HepG2 (cell line): ENCODE measurements around the gene ADARB2. TPM values are rescaled to one million over a fixed set of nuclear protein-coding genes. Genes with fewer than 3 reads are reported as not detected.

ENCODE experiments used
- MLXIP ChIP-seq: sonication (generic); formaldehyde crosslinking; IDR thresholded peaks from 2 replicates; pipeline ENCODE4 v1.9.0; 2021; ENCODE audit warnings: missing genetic modification reagents, borderline replicate concordance
- POLR2AphosphoS2 ChIP-seq: IDR thresholded peaks from 2 replicates; pipeline ENCODE4 v1.6.1; 2011; ENCODE audit warnings: low read depth, low read length, improper control_type of control experiment
- POLR2AphosphoS5 ChIP-seq: IDR thresholded peaks from 2 replicates; pipeline ENCODE4 v1.6.1; 2012; ENCODE audit warnings: low read depth, low read length
- ZKSCAN1 ChIP-seq: fragments of 150-350 bp; IDR thresholded peaks from 2 replicates; pipeline ENCODE4 v1.6.1; 2014; ENCODE audit warnings: low read length
- ZNF280D ChIP-seq: sonication (generic); formaldehyde crosslinking; IDR thresholded peaks from 2 replicates; pipeline ENCODE4 v1.5.1; 2020; ENCODE audit warnings: mild to moderate bottlenecking, missing genetic modification reagents
- ZNF383 ChIP-seq: sonication (generic); formaldehyde crosslinking; IDR thresholded peaks from 2 replicates; pipeline ENCODE4 v1.4.0; 2020; ENCODE audit warnings: missing genetic modification reagents, mild to moderate bottlenecking, borderline replicate concordance
- ZNF451 ChIP-seq: sonication (generic); formaldehyde crosslinking; IDR thresholded peaks from 2 replicates; pipeline ENCODE4 v1.5.0; 2020; ENCODE audit warnings: mild to moderate bottlenecking, missing genetic modification reagents
- ZNF512B ChIP-seq: sonication (generic); formaldehyde crosslinking; IDR thresholded peaks from 2 replicates; pipeline ENCODE4 v1.5.1; 2020; ENCODE audit warnings: missing genetic modification reagents, mild to moderate bottlenecking, borderline replicate concordance
- polyA plus RNA-seq, 8 experiments: library from polyadenylated mRNA; depleted of rRNA in 3 of 8; stranded (reverse) in 7 of 8; unstranded in 1 of 8; fragments of >200 nt; fragmentation: Illumina TruSeq in 4 of 8; extraction: Trizol in 4 of 8; gene quantifications; 2 replicates each; pipeline versions ENCODE4 v1.2.1 to v1.2.3, GENCODE V29; 2011 to 2016; ENCODE audit warnings: low read depth in 4 of 8, missing spikeins in 1 of 8, mixed read lengths in 1 of 8; ENCODE audit not compliant: insufficient read depth in 1 of 8
- total RNA-seq, 5 experiments: library from RNA; depleted of rRNA; stranded (reverse); fragments of >200 nt; fragmentation: Illumina TruSeq; extraction: Trizol; gene quantifications; 2 replicates each; pipeline ENCODE4 v1.2.3, GENCODE V29; 2016; ENCODE audit warnings: low read depth in 1 of 5

ADARB2 gene
- total and polyA plus RNA-seq, 2 of the 13 experiments (the other 11 are each of a cell fraction or from before 2014, with no cell fraction given): not detected

GRCh38 chr10:1573981-1574380 is 163.3 kb downstream of the ADARB2 start (continued):
- TF ChIP-seq ZNF512B: no peak
- TF ChIP-seq ZKSCAN1: no peak
- TF ChIP-seq POLR2AphosphoS5: no peak
- TF ChIP-seq MLXIP: no peak
- no peak for TF ChIP-seq ZNF383 (CRISPR knock-in tag)
- no peak for TF ChIP-seq ZNF451 (CRISPR knock-in tag)
- TF ChIP-seq POLR2AphosphoS2: no peak
- TF ChIP-seq ZNF280D: no peak
